GM19468 (cell line): ENCODE results near the gene LEFTY1.
A peak's percentile ranks its signal among the peaks of the same experiment; 100 is the strongest.
"Not testable (repeated sequence)": the region's sequence is repeated elsewhere in the genome, so short reads cannot be mapped to it uniquely, and the experiment has no call there.

ENCODE experiments used
- ATAC-seq: cut with Tn5 transposase; IDR thresholded peaks from one replicate; pipeline ENCODE4 v1.9.1; 2021; ENCODE audit warnings: mild to moderate bottlenecking, moderate library complexity, moderate number of reproducible peaks; ENCODE audit not compliant: unreplicated experiment; ENCODE audit errors: extremely low read depth

LEFTY1 gene

DNA sequence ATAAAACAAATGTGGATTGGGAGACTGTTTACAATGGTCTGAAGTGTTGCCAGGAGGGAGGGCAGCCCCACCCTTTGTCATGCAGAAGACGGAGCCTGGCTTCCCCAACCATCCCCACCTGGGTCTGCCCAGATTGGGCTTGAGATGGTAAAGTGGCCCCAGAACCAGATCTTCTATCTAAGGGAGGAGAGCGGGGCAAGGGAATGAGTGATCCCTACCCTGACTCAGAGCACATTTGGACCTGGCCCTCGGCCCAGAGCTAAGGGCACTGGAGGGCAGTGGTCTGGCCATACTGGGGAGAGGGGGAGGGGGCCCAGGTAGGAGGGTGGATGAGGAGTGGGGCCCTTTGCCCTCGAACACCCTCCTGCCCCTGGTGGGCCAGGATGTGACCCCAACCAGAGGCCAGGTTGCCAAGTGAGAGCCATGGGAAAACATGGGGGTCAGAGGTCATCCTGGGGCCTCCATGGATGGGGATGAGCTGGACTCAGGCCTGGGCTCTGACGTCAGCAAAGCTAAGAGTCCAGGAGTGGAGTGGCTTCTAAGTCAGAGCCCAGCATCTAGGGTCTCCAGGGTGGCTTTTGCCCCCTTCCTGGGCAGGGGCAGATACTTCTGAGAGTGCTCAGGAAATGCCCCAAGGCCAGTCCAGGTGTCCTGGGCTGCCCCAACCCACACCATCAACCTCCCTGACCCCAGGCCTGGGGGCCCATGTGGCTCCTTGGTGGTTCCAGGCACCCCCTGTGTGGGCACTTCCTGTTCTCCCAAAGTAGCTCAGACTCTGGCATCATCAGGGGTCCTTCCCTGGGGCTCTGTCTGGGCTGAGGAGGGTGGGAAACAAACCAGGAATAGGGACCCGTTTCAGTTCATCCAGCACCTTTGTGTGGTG, 1.6 kb upstream of the LEFTY1 start:
- no peak for ATAC-seq

DNA sequence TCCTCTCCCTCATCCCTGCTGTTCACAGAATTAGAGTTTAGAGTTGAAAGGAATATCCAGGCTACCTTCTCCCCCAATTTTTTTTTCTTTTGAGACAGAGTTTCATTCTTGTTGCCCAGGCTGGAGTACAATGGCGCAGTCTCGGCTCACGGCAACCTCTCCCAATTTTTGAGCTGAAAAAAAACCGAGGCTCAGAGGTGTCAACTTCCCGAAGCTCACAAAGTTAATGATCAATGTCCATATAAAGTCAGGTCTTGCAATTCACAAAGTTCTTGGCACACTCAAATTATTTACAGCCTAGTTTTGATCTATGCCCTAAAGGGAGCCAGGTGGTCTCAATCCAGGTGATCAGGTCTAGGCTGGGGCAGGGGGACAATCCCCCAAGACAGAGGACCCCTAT, 797 bp upstream of the LEFTY1 start:
- no peak for ATAC-seq

DNA sequence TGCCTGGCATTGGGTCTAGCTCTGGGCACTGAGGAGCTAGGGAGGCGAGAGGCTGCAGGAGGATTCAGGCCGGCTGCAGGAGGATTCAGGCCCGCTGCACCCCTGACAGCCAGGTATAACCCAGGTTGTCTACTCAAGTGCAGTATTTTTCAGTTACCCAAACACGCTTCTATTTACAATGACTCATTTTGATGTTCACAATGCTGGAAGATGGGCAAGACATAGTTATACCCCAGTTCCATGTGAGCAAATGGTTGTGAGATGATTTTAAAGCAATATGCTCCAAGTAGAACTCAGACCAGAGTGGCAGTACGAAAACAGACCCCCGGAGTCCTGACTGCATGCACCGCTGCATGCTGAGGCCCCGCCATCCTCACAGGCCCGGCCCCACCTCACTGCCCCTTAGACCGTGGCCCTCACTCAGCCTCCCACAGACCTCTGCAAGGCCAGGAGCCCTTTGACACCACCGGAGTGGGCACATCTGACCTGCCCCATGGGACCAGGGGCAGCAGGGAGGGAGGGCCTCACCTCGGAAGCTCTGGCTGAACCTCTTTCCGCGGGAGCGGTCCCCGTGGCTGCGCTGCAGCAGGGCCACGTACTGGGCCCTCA, 553 bp downstream of the LEFTY1 start:
- ATAC-seq, result no peak

DNA sequence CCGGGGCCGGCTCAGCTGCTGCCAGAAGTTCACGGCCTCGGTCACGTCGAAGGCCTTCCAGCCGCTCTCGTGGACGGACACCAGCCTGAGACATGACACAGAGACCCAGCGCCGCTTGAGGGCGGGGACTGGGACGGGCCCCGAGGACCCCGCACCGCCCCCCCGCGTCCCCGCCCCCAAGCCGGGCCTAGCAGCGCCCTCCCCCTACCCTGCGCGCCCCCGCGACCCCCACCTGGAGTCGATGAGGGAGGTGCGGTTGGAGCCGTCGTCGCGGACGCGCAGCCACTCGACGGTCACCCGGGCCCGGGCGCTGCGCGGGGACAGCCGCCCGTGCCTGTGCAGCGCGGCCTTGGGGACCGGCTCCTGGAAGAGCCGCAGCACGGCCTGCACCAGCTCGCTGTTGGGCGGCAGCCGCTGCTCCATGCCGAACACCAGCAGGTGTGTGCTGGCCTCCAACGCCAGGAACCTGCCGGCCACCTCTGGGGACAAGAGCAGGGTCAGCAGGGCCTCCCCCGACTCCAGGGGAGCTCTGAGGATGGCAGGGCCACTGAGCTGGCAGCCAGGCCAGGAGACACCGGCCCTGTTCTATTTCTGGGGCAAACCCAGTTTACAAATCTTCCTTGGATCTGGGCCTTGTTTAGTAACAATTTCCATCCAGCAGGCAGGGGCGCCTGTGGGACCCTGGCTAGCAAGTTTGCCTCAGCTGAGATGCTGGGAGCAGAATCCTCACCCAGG, 1.2 kb downstream of the LEFTY1 start:
- not testable (repeated sequence) for ATAC-seq

DNA sequence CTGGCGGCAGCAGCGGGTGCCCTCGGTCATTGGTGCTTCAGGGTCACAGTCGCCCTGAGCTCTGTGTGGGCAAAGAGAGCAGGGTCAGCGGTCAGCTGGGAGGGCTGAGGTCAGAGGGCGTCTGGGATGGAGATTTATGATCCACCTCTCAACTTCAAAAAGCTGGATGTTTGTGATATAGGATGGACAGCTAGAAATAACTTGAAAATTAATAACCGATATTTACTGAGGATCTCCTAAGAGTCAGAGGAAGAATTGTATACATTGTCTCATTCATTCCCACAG, 2.0 kb downstream of the LEFTY1 start:
- ATAC-seq, result no peak

DNA sequence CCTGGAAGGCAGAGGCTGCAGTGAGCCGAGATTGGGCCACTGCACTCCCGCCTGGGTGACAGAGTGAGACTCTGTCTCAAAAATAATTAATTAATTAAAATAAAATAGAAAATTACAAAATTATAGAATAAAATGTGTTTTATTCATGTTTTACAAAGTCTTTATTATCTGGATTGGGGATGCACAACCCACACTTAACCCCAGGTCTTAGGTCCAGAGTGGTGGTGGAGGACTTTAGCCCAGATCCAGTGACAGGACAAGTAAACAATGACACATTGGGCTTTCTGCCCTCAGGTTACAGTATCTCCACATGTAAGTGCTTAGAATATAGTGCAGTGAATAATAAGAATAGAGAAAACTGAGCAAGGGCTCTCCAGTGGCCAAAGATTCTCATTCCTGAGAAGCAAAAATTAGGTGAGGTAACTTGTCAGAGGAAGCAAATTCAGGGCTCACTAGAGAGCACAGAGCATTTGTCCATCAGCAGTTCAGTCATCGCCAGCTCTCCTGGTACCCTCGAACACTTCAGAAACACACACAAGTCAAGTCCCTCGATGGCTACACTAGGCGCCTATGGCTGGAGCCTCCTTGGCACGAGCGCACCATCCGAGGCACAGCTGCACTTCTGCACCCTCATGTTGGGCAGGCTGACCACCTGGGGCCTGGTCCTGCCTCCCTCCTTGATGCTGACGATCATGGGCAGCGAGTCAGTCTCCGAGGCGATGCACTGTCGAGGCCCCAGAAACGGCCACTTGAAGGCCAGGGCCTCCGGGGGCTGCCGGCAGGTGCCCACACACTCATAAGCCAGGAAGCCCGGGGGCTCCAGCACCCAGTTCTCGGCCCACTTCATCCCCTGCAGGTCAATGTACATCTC, 2.6 kb downstream of the LEFTY1 start:
- no peak for ATAC-seq

DNA sequence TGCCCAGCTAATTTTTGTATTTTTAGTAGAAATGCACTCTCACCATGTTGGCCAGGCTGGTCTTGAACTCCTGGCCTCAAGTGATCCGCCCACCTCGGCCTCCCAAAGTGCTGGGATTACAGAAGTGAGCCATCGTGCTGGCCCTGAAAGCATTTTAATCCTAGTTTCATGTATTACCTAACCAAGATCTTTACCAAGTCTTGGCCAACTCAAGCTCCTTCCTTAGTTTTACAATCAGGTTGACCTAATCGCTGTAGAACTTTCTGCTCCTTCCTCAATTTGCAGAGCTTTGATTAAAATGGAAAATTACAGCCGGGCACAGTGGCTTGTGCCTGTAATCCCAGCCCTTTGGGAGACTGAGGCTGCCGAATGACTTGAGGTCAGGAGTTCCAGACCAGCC, 3.6 kb downstream of the LEFTY1 start:
- ATAC-seq, result no peak

DNA sequence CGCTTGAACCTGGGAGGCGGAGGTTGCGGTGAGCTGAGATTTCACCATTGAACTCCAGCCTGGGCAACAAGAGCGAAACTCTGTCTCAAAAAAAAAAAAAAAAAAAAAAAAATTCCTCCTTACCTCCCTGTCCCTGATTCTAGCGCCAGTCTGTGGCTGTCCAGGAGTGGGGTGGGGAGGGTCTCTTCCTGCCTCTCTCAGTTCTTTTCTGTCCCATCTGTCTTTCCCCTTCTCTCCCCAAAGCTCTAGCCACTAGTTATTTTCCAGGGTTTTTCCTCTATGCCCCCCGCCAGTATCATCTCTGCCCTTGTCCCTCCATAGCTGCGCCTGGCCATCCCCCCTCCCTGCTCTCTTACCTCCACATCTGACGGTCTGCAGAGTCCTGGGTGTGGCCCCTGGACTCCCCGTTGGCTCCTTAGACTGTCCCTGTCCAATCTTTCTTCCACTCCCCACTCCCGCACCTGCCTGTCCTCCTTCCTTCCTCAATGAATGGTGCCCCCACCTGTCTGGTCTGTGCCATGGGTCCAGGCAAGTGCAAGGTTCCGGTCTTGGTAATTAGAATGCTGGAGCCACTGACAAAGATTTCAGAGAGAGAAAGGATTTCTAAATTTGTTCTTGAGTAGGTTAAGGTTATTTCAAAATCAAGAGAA, 5.2 kb downstream of the LEFTY1 start:
- no peak for ATAC-seq

DNA sequence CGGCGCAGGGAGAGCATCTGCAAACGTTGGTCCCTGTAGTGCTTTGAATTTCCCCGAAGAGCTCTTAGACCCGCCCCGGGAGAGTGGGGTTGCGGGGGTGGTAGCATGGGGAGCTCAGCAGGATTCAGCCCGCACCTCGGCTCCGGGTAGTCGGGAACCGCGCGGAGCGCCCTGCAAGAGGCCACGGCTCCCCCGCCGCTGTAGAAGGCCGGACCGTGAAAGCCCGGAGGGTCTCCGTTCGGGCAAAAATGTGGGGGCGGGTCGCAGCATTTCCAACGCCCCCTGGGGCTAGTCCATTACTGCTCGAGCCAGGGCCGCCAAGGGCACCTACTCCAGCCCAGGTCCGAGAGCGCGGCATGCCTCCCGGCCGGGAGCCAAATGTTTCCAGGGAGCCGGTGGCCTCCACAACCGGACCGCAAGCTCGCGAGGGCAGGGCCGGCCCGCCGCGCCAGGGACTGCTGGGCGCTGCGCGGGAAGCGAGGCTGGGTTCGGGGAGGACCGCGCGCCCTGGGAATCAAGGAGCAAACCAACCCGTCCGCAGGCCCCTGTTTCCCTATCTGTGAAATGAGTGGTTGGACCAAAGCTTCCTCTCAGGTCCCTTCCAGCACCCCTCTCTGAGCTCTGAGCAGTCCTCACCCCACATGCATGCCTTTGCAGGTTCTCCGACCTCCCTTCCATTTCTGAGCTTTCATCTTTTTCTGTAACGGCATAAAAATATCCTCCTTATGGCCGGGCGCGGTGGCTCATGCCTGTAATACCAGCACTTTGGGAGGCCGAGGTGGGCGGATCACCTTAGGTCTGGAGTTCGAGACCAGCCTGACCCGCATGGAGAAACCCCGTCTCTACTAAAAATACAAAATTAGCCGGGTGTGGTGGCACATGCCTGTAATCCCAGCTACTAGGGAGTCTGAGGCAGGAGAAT, 6.0 kb downstream of the LEFTY1 start:
- no peak for ATAC-seq

DNA sequence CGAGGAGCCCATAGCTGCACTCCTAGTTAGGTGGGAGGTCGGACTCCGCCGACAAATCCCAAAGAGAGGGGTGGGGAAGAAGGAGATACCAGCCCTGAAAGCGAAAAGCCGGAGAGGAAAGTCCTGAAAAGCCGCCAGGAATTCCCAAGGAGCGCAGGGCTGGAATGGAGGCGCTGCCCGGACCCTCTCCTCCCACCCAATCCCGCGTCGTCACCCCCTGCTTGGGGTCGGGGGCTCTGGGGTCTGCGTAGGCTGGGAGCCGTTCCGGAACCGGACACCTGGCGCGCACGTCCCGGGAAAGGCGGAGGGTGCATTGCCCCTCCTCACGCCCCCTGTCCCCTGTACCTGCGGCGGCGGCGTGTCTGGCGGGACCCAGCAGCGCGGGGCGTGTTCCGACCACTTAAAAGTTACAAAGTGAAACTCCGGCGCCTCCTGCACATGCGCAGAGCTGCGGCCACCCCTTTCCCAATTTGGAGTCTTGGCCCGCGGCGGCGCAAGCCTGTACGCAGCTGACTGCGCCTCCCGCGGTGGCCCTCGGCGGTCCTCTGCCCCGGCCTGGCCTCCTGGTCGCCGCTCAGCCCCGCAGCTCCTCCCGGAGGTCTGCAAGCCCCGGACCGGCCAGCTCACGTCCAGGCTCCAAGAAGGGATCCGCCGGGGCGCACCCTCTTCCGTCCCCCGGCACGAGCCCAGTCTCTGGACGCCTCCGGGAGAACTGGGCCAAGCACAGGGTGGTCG, 6.8 kb downstream of the LEFTY1 start, which contains the start of gene TMEM63A:
Gene TMEM63A (minus strand): TSS at position 422 of the 735 bp plus-strand sequence. CDS start 4,800 bp downstream, outside the sequence.
- peak; percentile 48 for ATAC-seq

DNA sequence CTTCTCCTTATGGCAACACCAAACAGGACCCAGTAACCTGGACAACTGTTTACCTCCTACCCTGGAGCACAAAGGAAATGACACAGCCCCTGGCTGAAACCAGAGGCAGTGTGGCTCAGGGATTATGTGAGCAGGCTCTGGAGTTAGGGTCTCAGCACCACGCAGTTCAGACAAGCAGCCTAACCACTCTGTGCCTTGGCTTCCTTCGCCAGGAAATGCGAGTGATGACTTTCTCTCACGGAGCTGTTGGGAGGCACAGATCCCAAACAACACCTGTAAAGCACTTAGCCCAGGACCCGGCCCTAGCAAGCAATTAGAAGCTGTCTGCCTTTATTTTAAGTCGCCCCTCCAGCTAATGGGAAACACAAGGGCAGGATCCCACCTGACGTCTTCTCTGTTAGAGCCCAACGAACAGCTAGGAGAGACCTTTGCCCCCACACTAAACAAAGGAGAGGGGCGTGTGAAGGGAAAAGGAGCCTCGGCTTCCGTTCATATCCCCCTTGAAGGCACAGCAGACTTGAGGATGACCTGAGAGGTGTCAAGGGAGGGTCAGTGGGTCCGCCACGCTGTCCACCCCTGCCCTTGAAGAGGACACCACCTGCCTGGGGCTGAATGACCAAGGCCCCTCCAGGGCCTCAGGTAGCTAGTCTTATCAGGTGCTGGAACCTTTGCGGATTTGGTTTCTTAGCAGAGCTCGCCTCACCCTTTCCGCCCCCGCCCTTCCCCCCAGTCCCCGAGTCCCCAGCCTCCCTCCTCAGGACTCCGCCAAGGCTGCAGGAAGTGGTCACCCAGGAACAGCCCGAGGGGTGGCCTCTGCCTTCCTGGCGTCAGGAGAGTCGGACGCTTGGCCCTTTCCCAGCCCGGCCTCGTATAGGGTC, 7.6 kb downstream of the LEFTY1 start:
- no peak for ATAC-seq

DNA sequence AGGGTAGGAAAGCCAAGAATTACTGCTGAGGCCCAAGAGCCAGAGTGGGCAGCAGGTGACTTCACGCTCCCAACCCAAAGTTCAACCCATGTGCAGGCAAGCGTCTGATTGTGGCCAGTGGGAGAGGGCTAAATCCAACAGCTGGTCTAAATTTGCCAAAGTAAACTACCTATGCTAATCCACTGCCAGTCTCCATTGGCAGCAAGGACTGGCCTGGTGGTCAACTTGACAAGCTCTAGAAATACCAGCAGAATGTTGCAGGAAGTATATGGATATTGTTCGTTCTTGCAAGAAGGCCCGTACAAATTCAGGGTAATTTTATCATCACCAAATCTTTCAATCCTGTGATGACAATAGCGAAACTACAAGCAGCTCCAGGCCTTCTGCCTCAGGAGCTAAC, 8.3 kb downstream of the LEFTY1 start:
- ATAC-seq, result no peak

DNA sequence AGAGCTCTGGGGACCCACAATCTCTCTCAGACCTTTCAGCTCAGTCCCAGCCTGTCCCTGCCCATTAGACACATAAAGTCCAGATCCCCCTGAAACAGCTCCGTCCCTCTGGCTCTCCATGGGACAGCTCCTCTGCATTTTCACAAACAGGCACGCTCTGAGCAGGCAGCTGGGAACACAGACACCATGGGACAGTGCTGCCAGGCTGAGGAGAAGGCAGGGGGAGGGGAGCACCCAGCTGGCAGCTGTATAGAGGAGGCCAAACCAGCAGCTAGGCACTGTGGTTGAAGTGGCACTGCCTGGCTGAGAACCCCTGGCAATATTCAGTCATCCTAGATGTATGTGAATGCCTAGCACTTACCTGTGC, 8.7 kb downstream of the LEFTY1 start:
- no peak for ATAC-seq

DNA sequence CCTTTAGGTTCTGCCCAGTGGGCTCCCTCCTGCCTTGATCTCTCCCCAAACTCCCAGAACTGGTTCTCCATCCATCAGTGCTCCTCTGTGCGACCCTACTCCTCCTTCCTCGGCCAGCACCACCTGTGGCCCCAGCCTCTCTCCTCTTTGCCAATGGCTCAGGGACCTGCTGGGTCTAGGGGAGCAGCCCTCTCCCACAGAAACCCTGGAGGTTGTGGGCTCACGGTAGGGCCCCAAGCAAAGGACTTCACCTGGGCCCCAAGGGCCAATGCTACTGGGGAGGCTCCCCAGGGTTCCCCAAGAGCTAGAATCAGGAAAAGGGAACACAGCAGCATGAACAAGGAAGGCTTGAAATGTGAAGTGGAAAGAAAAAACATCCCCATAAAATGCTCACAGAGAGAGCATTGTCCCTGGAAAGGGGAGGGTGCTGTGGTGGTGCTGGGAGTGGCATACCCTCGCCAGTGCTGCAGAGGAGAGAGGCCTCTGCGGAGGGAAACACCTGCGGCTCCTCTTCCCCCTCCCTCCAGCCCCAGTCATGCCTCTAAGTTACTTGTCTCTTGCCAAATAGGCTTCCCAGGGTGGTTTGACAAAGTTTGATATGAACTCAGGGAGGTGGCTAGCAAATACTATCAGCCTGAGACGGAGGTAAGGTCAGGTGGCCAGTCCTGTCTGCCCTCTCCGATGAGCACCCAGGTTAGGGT, 9.3 kb downstream of the LEFTY1 start:
- no peak for ATAC-seq

DNA sequence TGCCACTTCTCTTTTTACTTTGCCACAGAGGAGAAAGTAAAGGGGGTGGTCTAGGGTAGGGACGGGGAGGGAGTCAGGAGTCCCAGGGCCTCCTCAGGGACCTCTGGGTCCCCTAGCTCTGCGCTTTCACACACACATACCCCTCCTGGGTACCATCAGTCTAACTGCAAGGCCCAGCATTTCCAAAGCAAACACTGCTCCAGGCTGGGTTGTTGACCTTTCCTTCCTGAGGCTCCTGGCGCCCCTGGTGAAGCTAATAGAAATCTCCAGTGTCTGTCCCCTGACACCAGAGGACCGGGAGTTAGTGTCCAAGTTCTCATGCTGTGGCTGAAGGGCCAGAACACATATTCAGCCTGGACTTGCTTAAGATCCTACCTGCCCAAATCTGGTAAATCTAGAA, 10.7 kb downstream of the LEFTY1 start:
- ATAC-seq, result no peak

DNA sequence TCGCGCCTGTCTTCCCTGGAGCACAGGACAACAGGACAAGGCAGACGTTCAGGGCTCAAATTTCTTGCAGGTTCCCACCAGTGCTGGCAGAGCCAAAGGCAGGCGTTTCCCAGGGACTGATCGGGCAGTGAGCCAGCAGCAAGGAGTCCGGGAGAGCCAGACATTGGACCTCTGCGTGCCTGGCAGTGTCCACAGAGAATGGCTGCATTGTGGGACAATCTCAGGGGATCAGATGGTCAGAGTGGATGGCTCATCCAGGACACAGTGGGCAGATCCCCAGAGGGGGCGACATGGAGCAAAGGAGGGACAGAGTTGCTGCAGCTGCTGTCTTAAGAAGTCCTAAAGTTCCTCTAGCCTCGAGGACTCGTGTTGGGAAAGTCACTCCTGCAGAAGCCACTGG, 11.4 kb downstream of the LEFTY1 start:
- no peak for ATAC-seq
